GM18909 (cell line): ENCODE data around the gene LTBP1.

Experiments
- ATAC-seq: cut with Tn5 transposase; IDR thresholded peaks from one replicate; pipeline ENCODE4 v1.9.1; 2021; ENCODE audit warnings: mild to moderate bottlenecking; ENCODE audit not compliant: unreplicated experiment, poor library complexity

LTBP1 gene

GRCh38 chr2:33069894-33070651, 123.3 kb downstream of the LTBP1 start:
- peak; percentile 46 for ATAC-seq

GRCh38 chr2:33071591-33071990, 124.8 kb downstream of the LTBP1 start:
- ATAC-seq, result no peak

GRCh38 chr2:33072614-33073013, 125.9 kb downstream of the LTBP1 start:
- no peak for ATAC-seq

GRCh38 chr2:33073018-33073417, 126.3 kb downstream of the LTBP1 start:
- no peak for ATAC-seq

GRCh38 chr2:33074197-33074596, 127.4 kb downstream of the LTBP1 start:
- ATAC-seq, result no peak

GRCh38 chr2:33077311-33077710, 130.6 kb downstream of the LTBP1 start:
- ATAC-seq, result no peak

- no peak for ATAC-seq
Observed at GRCh38 chr2:33077844-33078243, 131.1 kb downstream of the LTBP1 start.

GRCh38 chr2:33081691-33082090, 134.9 kb downstream of the LTBP1 start:
- no peak for ATAC-seq

GRCh38 chr2:33083699-33084387, 137.1 kb downstream of the LTBP1 start:
- ATAC-seq, result no peak

GRCh38 chr2:33084433-33084832, 137.7 kb downstream of the LTBP1 start:
- no peak for ATAC-seq

- ATAC-seq, result no peak
Observed at GRCh38 chr2:33085646-33086045, 138.9 kb downstream of the LTBP1 start.

GRCh38 chr2:33086400-33087015, 139.8 kb downstream of the LTBP1 start:
- no peak for ATAC-seq

- no peak for ATAC-seq
Observed at GRCh38 chr2:33090553-33091134, 143.9 kb downstream of the LTBP1 start.

- ATAC-seq, result no peak
Observed at GRCh38 chr2:33091541-33092123, 144.9 kb downstream of the LTBP1 start.

- ATAC-seq, result no peak
Observed at GRCh38 chr2:33093283-33093993, 146.7 kb downstream of the LTBP1 start.

GRCh38 chr2:33094303-33094702, 147.6 kb downstream of the LTBP1 start:
- ATAC-seq, result no peak

GRCh38 chr2:33099989-33100388, 153.2 kb downstream of the LTBP1 start:
- ATAC-seq, result no peak

GRCh38 chr2:33100921-33101320, 154.2 kb downstream of the LTBP1 start:
- no peak for ATAC-seq

- no peak for ATAC-seq
Observed at GRCh38 chr2:33104052-33104623, 157.4 kb downstream of the LTBP1 start.

GRCh38 chr2:33104726-33105125, 158.0 kb downstream of the LTBP1 start:
- no peak for ATAC-seq
